ENCODE measurements around the gene MEIS2. TPM values are rescaled to one million over a fixed set of nuclear protein-coding genes. Genes with fewer than 3 reads are reported as not detected.

MEIS2 gene
- total and polyA plus RNA-seq, 2 donors (not counting 3 experiments of a cell fraction or from before 2014, with no cell fraction given) = 22.5 to 26.2 TPM

GRCh38 chr15:37055481-37055880 lies 44.9 kb downstream of the MEIS2 start:
- intact Hi-C loops (cut with micrococcal nuclease) (no loop called here), dilution Hi-C loops (cut with MboI; ENCODE audit: extremely low pct_ligation_motif_present, low sequenced_read_pairs) (no loop called here)
- TF ChIP-seq POLR2AphosphoS5 (IDR thresholded peaks at IDR 0.05; ENCODE audit: insufficient read depth, low read depth, low read length) (no peak), MYC (IDR thresholded peaks at IDR 0.05; ENCODE audit: low read depth, low read length) (no peak), GATA2 (IDR thresholded peaks at IDR 0.05; ENCODE audit: insufficient read depth, insufficient read length, low read depth, low read length) (no peak), JUN (IDR thresholded peaks at IDR 0.05; ENCODE audit: borderline replicate concordance, insufficient read depth, insufficient read length, low read depth) (no peak), POLR2A (IDR thresholded peaks at IDR 0.05; ENCODE audit: low read depth, low read length) (no peak), FOS (IDR thresholded peaks at IDR 0.05; ENCODE audit: borderline replicate concordance, insufficient read depth, low read length) (no peak), EZH2 (IDR thresholded peaks at IDR 0.05; ENCODE audit: borderline replicate concordance, low read depth, low read length, severe bottlenecking) (no peak), CTCF (IDR thresholded peaks at IDR 0.05; ENCODE audit: extremely low read depth in 1 of 2, insufficient read depth in 1 of 2, low read depth in 1 of 2, low read length in 2 of 2) (no peak), MAX (IDR thresholded peaks at IDR 0.05; ENCODE audit: insufficient read depth, insufficient read length) (no peak)
- Histone ChIP-seq H3K79me2 (ENCODE audit: control insufficient read depth, insufficient read depth, low read length) (no peaks in the 10 kb centered on the region), H3K4me3 (replicated peaks in 1 of 3; ENCODE audit: insufficient read depth in 1 of 3, low read depth in 1 of 3, low read length in 3 of 3) (no peak overlapping the region), H3K27me3 (ENCODE audit: control insufficient read depth in 2 of 2, insufficient read depth in 2 of 2, low read length in 2 of 2) (no peaks in the 10 kb centered on the region), H3K27ac (ENCODE audit: insufficient read depth, low read depth, low read length) (no peak overlapping the region), H2AFZ (ENCODE audit: low read depth, low read length) (no peak overlapping the region), H3K9me1 (replicated peaks; ENCODE audit: control insufficient read depth, extremely low read depth, insufficient read depth, low read length) (no peaks in the 10 kb centered on the region), H4K20me1 (replicated peaks; ENCODE audit: control insufficient read depth, extremely low read depth, insufficient read depth, low read length) (no peaks in the 10 kb centered on the region), H3K9ac (replicated peaks; ENCODE audit: extremely low read depth, insufficient read depth, low read length) (no peak overlapping the region), H3K4me2 (ENCODE audit: insufficient read depth, low read length) (no peak overlapping the region), H3K36me3 (ENCODE audit: control insufficient read depth in 2 of 2, extremely low read depth in 1 of 2, insufficient read depth in 2 of 2, low read length in 2 of 2) (no peaks in the 10 kb centered on the region), H3K4me1 (ENCODE audit: control insufficient read depth, extremely low read depth, insufficient read depth, low read length) (peaks cover 17% of the 10 kb centered on the region), H3K9me3 (replicated peaks; ENCODE audit: control insufficient read depth, insufficient read depth, low read length) (no peaks in the 10 kb centered on the region)
- no peak for FAIRE-seq
- ChIA-PET CTCF (no interaction called here), POLR2A (no interaction called here)
- BruUV-seq (replicated peaks) = no TSS peak
- DNase-seq (ENCODE audit: low read depth, low spot score) = no peak
